Measurements from ENCODE around the gene ATP5F1E.

- no peak for TF ChIP-seq HDGF (IDR thresholded peaks at IDR 0.05; ENCODE audit: borderline replicate concordance)
- no peak for TF ChIP-seq CTBP1 (IDR thresholded peaks at IDR 0.05; ENCODE audit: borderline replicate concordance)
- no peak for TF ChIP-seq FOXM1 (IDR thresholded peaks at IDR 0.05; ENCODE audit: borderline replicate concordance)
- no peak for TF ChIP-seq SP1 (IDR thresholded peaks at IDR 0.05)
- TF ChIP-seq ARNT (IDR thresholded peaks at IDR 0.05) = no peak
- no peak for TF ChIP-seq TARDBP (IDR thresholded peaks at IDR 0.05)
- no peak for TF ChIP-seq BHLHE40 (IDR thresholded peaks at IDR 0.05; ENCODE audit: borderline replicate concordance)
- no peak for TF ChIP-seq ZNF384 (IDR thresholded peaks at IDR 0.05)
- no peak for TF ChIP-seq SUZ12 (IDR thresholded peaks at IDR 0.05)
- no peak for TF ChIP-seq FOXK2 (IDR thresholded peaks at IDR 0.05)
- TF ChIP-seq PKNOX1 (IDR thresholded peaks at IDR 0.05) = no peak
- TF ChIP-seq LEF1 (IDR thresholded peaks at IDR 0.05; ENCODE audit: borderline replicate concordance) = no peak
Observed at GRCh38 chr20:59046862-59047261, 14.7 kb upstream of the ATP5F1E start.

Data from HEK293T (cell line).